Keratinocyte (primary cell): ENCODE data around the gene NANOS2. TPM values are rescaled to one million over a fixed set of nuclear protein-coding genes. Genes with fewer than 3 reads are reported as not detected.

Source experiments
- DNase-seq: peaks from one replicate; pipeline ENCODE4 v3.0.0-alpha.2; 2011; ENCODE audit warnings: low read depth, missing footprints, low spot score
- FAIRE-seq: peaks from 2 replicates; lab custom pipeline; 2011; peaks lifted over from hg19 to GRCh38; lab: Jason Lieb, UNC
- H2AFZ ChIP-seq: 2 replicates; pipeline ENCODE4 v1.6.0; 2012; ENCODE audit warnings: low read length, control low read depth, inconsistent platforms; ENCODE audit not compliant: control insufficient read depth
- H3K27ac ChIP-seq: 2 replicates; pipeline ENCODE4 v1.5.1; 2011; ENCODE audit warnings: low read length; ENCODE audit not compliant: control insufficient read depth, insufficient read depth
- H3K27me3 ChIP-seq: 3 replicates; pipeline ENCODE4 v1.6.0; 2011; ENCODE audit warnings: low read length; ENCODE audit not compliant: control insufficient read depth, insufficient read depth; ENCODE audit errors: extremely low read depth
- H3K36me3 ChIP-seq, 2 experiments: 2 replicates in 1 of 2; 3 replicates in 1 of 2; pipeline ENCODE4 v1.5.1; 2011; ENCODE audit warnings: low read length in 2 of 2, mild to moderate bottlenecking in 1 of 2; ENCODE audit not compliant: control insufficient read depth in 2 of 2, insufficient read depth in 2 of 2; ENCODE audit errors: extremely low read depth in 1 of 2
- H3K4me1 ChIP-seq: 3 replicates; pipeline ENCODE4 v1.5.1; 2011; ENCODE audit warnings: low read length; ENCODE audit not compliant: control insufficient read depth, insufficient read depth; ENCODE audit errors: extremely low read depth
- H3K4me2 ChIP-seq: 3 replicates; pipeline ENCODE4 v1.6.0; 2011; ENCODE audit warnings: low read depth, low read length; ENCODE audit not compliant: control insufficient read depth, insufficient read depth; ENCODE audit errors: extremely low read depth
- H3K4me3 ChIP-seq, 3 experiments: fragments of 200-600 bp in 1 of 3; sonication (generic) in 1 of 3; 2 replicates in 2 of 3; 3 replicates in 1 of 3; pipeline ENCODE4 v1.5.1; 2011 to 2016; ENCODE audit warnings: low read length in 3 of 3, mild to moderate bottlenecking in 3 of 3, control low read depth in 2 of 3, inconsistent platforms in 1 of 3, low read depth in 1 of 3, mixed read lengths in 1 of 3, mixed run types in 1 of 3, moderate library complexity in 1 of 3; ENCODE audit not compliant: control insufficient read depth in 2 of 3, insufficient read depth in 2 of 3; ENCODE audit errors: extremely low read depth in 1 of 3
- H3K79me2 ChIP-seq: 2 replicates; pipeline ENCODE4 v1.6.0; 2012; ENCODE audit warnings: low read length; ENCODE audit not compliant: control insufficient read depth, insufficient read depth
- H3K9ac ChIP-seq: 3 replicates; pipeline ENCODE4 v1.6.0; 2011; ENCODE audit warnings: low read length; ENCODE audit not compliant: control insufficient read depth, insufficient read depth; ENCODE audit errors: extremely low read depth
- H3K9me1 ChIP-seq: 3 replicates; pipeline ENCODE4 v1.6.0; 2011; ENCODE audit warnings: low read length; ENCODE audit not compliant: control insufficient read depth, insufficient read depth; ENCODE audit errors: extremely low read depth
- H3K9me3 ChIP-seq: 2 replicates; pipeline ENCODE4 v1.5.1; 2012; ENCODE audit warnings: low read depth, low read length; ENCODE audit not compliant: control insufficient read depth
- H4K20me1 ChIP-seq: 3 replicates; pipeline ENCODE4 v1.6.0; 2011; ENCODE audit warnings: low read length; ENCODE audit not compliant: control insufficient read depth, insufficient read depth; ENCODE audit errors: extremely low read depth
- CTCF ChIP-seq, 3 experiments: IDR thresholded peaks in 1 of 3; conservative IDR thresholded peaks in 1 of 3; optimal IDR thresholded peaks in 1 of 3; 2 replicates in 2 of 3; 3 replicates in 1 of 3; pipeline versions ENCODE3 to v1.5.1; 2011; ENCODE audit warnings: low read length in 3 of 3, mild to moderate bottlenecking in 3 of 3, moderate library complexity in 2 of 3, control low read depth in 1 of 3, inconsistent platforms in 1 of 3; ENCODE audit not compliant: insufficient read depth in 2 of 3; ENCODE audit errors: extremely low read depth in 1 of 3
- EZH2 ChIP-seq: IDR thresholded peaks from one replicate; pipeline ENCODE4 v1.6.1; 2012; ENCODE audit warnings: inconsistent platforms, mild to moderate bottlenecking, low read length, moderate library complexity
- dilution Hi-C: fragments of 300-500 bp; cut with MboI; formaldehyde crosslinking; loops from one replicate; pipeline ENCODE4 v1.7.0; 2020; ENCODE audit warnings: low sequenced_read_pairs; ENCODE audit not compliant: extremely low pct_ligation_motif_present
- polyA plus RNA-seq, 5 experiments: library from polyadenylated mRNA; depleted of rRNA in 3 of 5; stranded (reverse) in 3 of 5; stranded (forward) in 1 of 5; unstranded in 1 of 5; fragments of >200 nt; gene quantifications; 1 replicate in 1 of 5; 2 replicates in 3 of 5; 3 replicates in 1 of 5; pipeline versions ENCODE4 v1.2.1 to v1.2.3, GENCODE V29; 2011 to 2012; ENCODE audit warnings: missing spikeins in 2 of 5, low read depth in 1 of 5, low replicate concordance in 1 of 5

The NANOS2 gene
- polyA plus RNA-seq, 1 donor (not counting 4 experiments of a cell fraction or from before 2014, with no cell fraction given): not detected

- H3K4me1 ChIP-seq: peaks cover 10% of the 10 kb centered on the region
- no peak for FAIRE-seq
- TF ChIP-seq EZH2 (no peak), CTCF (optimal IDR thresholded peaks at IDR 0.05 in 1 of 3, IDR thresholded peaks at IDR 0.05 in 1 of 3, conservative IDR thresholded peaks at IDR 0.05 in 1 of 3; ENCODE audit: extremely low read depth in 1 of 3, insufficient read depth in 2 of 3, low read length in 3 of 3) (no peak)
- no peak overlapping the region for H2AFZ ChIP-seq
- H3K9me1 ChIP-seq: no peaks in the 10 kb centered on the region
- H3K4me2 ChIP-seq: no peak overlapping the region
- H3K27me3 ChIP-seq: peaks cover 37% of the 10 kb centered on the region
- no peak overlapping the region for H3K4me3 ChIP-seq
- no peaks in the 10 kb centered on the region for H3K36me3 ChIP-seq
- no peaks in the 10 kb centered on the region for H4K20me1 ChIP-seq
- no peak overlapping the region for H3K27ac ChIP-seq
- no peak for DNase-seq
- no peak overlapping the region for H3K9ac ChIP-seq
- dilution Hi-C loops: no loop called here
- no peaks in the 10 kb centered on the region for H3K9me3 ChIP-seq
- peaks cover 13% of the 10 kb centered on the region for H3K79me2 ChIP-seq
These were observed 48.0 kb downstream of the NANOS2 start for GRCh38 chr19:45866400-45867176.

GRCh38 chr19:45865269-45865948, 49.2 kb downstream of the NANOS2 start:
- H3K4me1 ChIP-seq: peaks cover 10% of the 10 kb centered on the region
- no peak for TF ChIP-seq EZH2
- TF ChIP-seq CTCF (optimal IDR thresholded peaks at IDR 0.05 in 1 of 3, IDR thresholded peaks at IDR 0.05 in 1 of 3, conservative IDR thresholded peaks at IDR 0.05 in 1 of 3; ENCODE audit: extremely low read depth in 1 of 3, insufficient read depth in 2 of 3, low read length in 3 of 3): no peak
- no peak for FAIRE-seq
- H3K9me1 ChIP-seq: no peaks in the 10 kb centered on the region
- H3K79me2 ChIP-seq: peaks cover 21% of the 10 kb centered on the region
- no peak for DNase-seq
- no peaks in the 10 kb centered on the region for H3K9me3 ChIP-seq
- no peak overlapping the region for H3K9ac ChIP-seq
- H3K4me2 ChIP-seq: no peak overlapping the region
- H4K20me1 ChIP-seq: no peaks in the 10 kb centered on the region
- no peak overlapping the region for H3K4me3 ChIP-seq
- H3K27me3 ChIP-seq: peaks cover 37% of the 10 kb centered on the region
- H3K36me3 ChIP-seq: no peaks in the 10 kb centered on the region
- H3K27ac ChIP-seq: no peak overlapping the region
- dilution Hi-C loops: no loop called here
- no peak overlapping the region for H2AFZ ChIP-seq
